Lung (tissue), 12 donors: ENCODE data around the gene RAB7B. TPM values are rescaled to one million over a fixed set of nuclear protein-coding genes. Genes with fewer than 3 reads are reported as not detected.

ENCODE experiments used
- ATAC-seq: fragments of 200-7000 bp; cut with Tn5 transposase; one replicate; pipeline ENCODE4 v1.9.1; 2020; ENCODE audit warnings: moderate number of reproducible peaks; ENCODE audit not compliant: insufficient read depth, low FRiP score
- DNase-seq, 3 donors: peaks; one replicate each; pipeline ENCODE4 v3.0.0-alpha.2; 2013 to 2017
- H3K27ac ChIP-seq, 2 donors: one replicate each; pipeline ENCODE4 v1.5.1; 2013; ENCODE audit warnings: mild to moderate bottlenecking in 2 of 2, moderate library complexity in 2 of 2, control low read depth in 1 of 2, inconsistent platforms in 1 of 2, low read depth in 1 of 2, low read length in 1 of 2
- H3K27me3 ChIP-seq, 3 donors: one replicate each; pipeline ENCODE4 v1.5.1; 2013; ENCODE audit warnings: low read length in 2 of 3; ENCODE audit not compliant: control insufficient read depth in 3 of 3, insufficient read depth in 3 of 3
- H3K36me3 ChIP-seq, 4 donors: one replicate each; pipeline ENCODE4 v1.5.1; 2013; ENCODE audit warnings: low read length in 4 of 4, mild to moderate bottlenecking in 1 of 4, moderate library complexity in 1 of 4; ENCODE audit not compliant: control insufficient read depth in 4 of 4, insufficient read depth in 4 of 4
- H3K4me1 ChIP-seq, 5 donors: one replicate each; pipeline ENCODE4 v1.5.1; 2013; ENCODE audit warnings: low read length in 5 of 5, mild to moderate bottlenecking in 2 of 5, moderate library complexity in 1 of 5; ENCODE audit not compliant: control insufficient read depth in 5 of 5, insufficient read depth in 5 of 5
- H3K4me3 ChIP-seq: one replicate; pipeline ENCODE4 v1.5.1; 2013; ENCODE audit warnings: mild to moderate bottlenecking, control low read depth, moderate library complexity
- H3K9ac ChIP-seq, 2 donors: one replicate each; pipeline ENCODE4 v1.5.1; 2013; ENCODE audit warnings: low read length in 2 of 2, control low read depth in 1 of 2; ENCODE audit not compliant: insufficient read depth in 1 of 2
- H3K9me3 ChIP-seq, 4 donors: one replicate each; pipeline ENCODE4 v1.5.1; 2013; ENCODE audit warnings: low read length in 3 of 4, mild to moderate bottlenecking in 1 of 4, moderate library complexity in 1 of 4; ENCODE audit not compliant: control insufficient read depth in 4 of 4, insufficient read depth in 3 of 4
- CTCF ChIP-seq: IDR thresholded peaks from 2 replicates; pipeline ENCODE4 v1.5.1; 2012; ENCODE audit warnings: mild to moderate bottlenecking; ENCODE audit errors: control extremely low read depth, extremely low read depth
- WGBS, 2 donors: extraction: QIAGEN DNeasy Blood & Tissue Kit; methylation state at CpG; one replicate each; pipeline ENCODE4 v1.1.7; 2013; 5-methylcytosine and 5-hydroxymethylcytosine counted together
- polyA plus RNA-seq, 2 donors: library from polyadenylated mRNA; stranded (reverse); fragments of 200-250 nt; gene quantifications; one replicate each; pipeline ENCODE4 v1.2.1, GENCODE V29; 2013
- total RNA-seq, 2 donors: library from RNA; depleted of rRNA in 1 of 2; stranded (reverse); fragments of >200 nt in 1 of 2; gene quantifications; one replicate each; pipeline ENCODE4 v1.2.1, GENCODE V29; 2014 to 2021
- donor health status: control.
- donor health status: control.
- donor health status: Bipolar disorder and iron deficiency.
- donor health status: healthy.
- donor health status: DM: yes; HTN: yes; CAD: no.

RAB7B gene
- total and polyA plus RNA-seq, 4 donors, result 3.4 to 16.2 (median 4.4) TPM

GRCh38 chr1:205930195-205930577, 73.0 kb downstream of the RAB7B start:
- 89 to 96% methylated on average over 1 of the region's 1 CpG for WGBS, 2 donors

GRCh38 chr1:205929496-205930194, 73.5 kb downstream of the RAB7B start:
- no peak overlapping the region for H3K4me3 ChIP-seq
- H3K27me3 ChIP-seq, result no peaks in the 10 kb centered on the region
- TF ChIP-seq CTCF, result no peak
- H3K36me3 ChIP-seq, result no peaks in the 10 kb centered on the region
- no peak for ATAC-seq
- H3K9ac ChIP-seq, result no peak overlapping the region
- H3K4me1 ChIP-seq, result peaks cover 0 to 9% (median 0%) of the 10 kb centered on the region in 5 donors
- no peak overlapping the region for H3K27ac ChIP-seq
- H3K9me3 ChIP-seq, result no peaks in the 10 kb centered on the region
- DNase-seq, result no peak
- WGBS, 2 donors, result 94 to 96% methylated on average over 19 of the region's 19 CpGs

More at GRCh38 chr1:205930195-205930577, 73.0 kb downstream of the RAB7B start:
- no peak for ATAC-seq
- H3K27ac ChIP-seq, result no peak overlapping the region
- H3K9me3 ChIP-seq, result no peaks in the 10 kb centered on the region
- no peaks in the 10 kb centered on the region for H3K36me3 ChIP-seq
- H3K27me3 ChIP-seq, result no peaks in the 10 kb centered on the region
- H3K4me3 ChIP-seq, result no peak overlapping the region
- peaks cover 0 to 14% (median 0%) of the 10 kb centered on the region in 5 donors for H3K4me1 ChIP-seq
- no peak overlapping the region for H3K9ac ChIP-seq
- no peak for DNase-seq
- no peak for TF ChIP-seq CTCF

GRCh38 chr1:205928317-205928716, 74.9 kb downstream of the RAB7B start:
- no peak overlapping the region for H3K9ac ChIP-seq
- H3K4me1 ChIP-seq, result peaks cover 0 to 4% (median 0%) of the 10 kb centered on the region in 5 donors
- no peaks in the 10 kb centered on the region for H3K9me3 ChIP-seq
- no peaks in the 10 kb centered on the region for H3K27me3 ChIP-seq
- WGBS, 2 donors, result 92 to 93% methylated on average over 5 of the region's 5 CpGs
- H3K4me3 ChIP-seq, result no peak overlapping the region
- no peak for TF ChIP-seq CTCF
- no peak for DNase-seq
- no peak for ATAC-seq
- H3K36me3 ChIP-seq, result no peaks in the 10 kb centered on the region
- H3K27ac ChIP-seq, result no peak overlapping the region
